RWPE2 (cell line): ENCODE results near the gene EZH2.

ENCODE experiments used
- ATAC-seq: fragments of 200-7000 bp; cut with Tn5 transposase; 3 replicates; pipeline ENCODE4 v1.9.1; 2021; ENCODE audit warnings: low read depth
- DNase-seq: peaks from one replicate; pipeline ENCODE4 v3.0.0-alpha.2; 2020; ENCODE audit warnings: low spot score
- H3K27ac ChIP-seq: fragments of 450-650 bp; 2 replicates; pipeline ENCODE4 v1.5.1; 2017; ENCODE audit warnings: mild to moderate bottlenecking; ENCODE audit not compliant: poor library complexity, severe bottlenecking
- H3K27me3 ChIP-seq: fragments of 250-450 bp; sonication (Bioruptor Pico); 2 replicates; pipeline ENCODE4 v1.5.1; 2021; ENCODE audit warnings: mild to moderate bottlenecking, moderate library complexity; ENCODE audit not compliant: insufficient read depth, poor library complexity, severe bottlenecking
- H3K36me3 ChIP-seq: fragments of 250-450 bp; sonication (Bioruptor Pico); 2 replicates; pipeline ENCODE4 v1.5.1; 2020; ENCODE audit warnings: low read depth, mild to moderate bottlenecking, moderate library complexity
- H3K4me1 ChIP-seq: fragments of 250-450 bp; sonication (Bioruptor Pico); 2 replicates; pipeline ENCODE4 v1.5.1; 2021; ENCODE audit warnings: mild to moderate bottlenecking, moderate library complexity; ENCODE audit not compliant: insufficient read depth, poor library complexity, severe bottlenecking
- H3K4me3 ChIP-seq: fragments of 250-450 bp; sonication (Bioruptor Pico); 2 replicates; pipeline ENCODE4 v1.5.1; 2021; ENCODE audit warnings: mild to moderate bottlenecking, moderate library complexity; ENCODE audit not compliant: severe bottlenecking
- H3K9me3 ChIP-seq: fragments of 250-450 bp; sonication (Bioruptor Pico); 2 replicates; pipeline ENCODE4 v1.5.1; 2021; ENCODE audit warnings: mild to moderate bottlenecking, moderate library complexity; ENCODE audit not compliant: severe bottlenecking
- TF ChIP-seq, protein P1 (sequence below): fragments of 450-650 bp; IDR thresholded peaks from one replicate; pipeline ENCODE4 v1.5.1; 2017; ENCODE audit warnings: mild to moderate bottlenecking, moderate library complexity; ENCODE audit not compliant: poor library complexity, severe bottlenecking

The EZH2 gene

DNA sequence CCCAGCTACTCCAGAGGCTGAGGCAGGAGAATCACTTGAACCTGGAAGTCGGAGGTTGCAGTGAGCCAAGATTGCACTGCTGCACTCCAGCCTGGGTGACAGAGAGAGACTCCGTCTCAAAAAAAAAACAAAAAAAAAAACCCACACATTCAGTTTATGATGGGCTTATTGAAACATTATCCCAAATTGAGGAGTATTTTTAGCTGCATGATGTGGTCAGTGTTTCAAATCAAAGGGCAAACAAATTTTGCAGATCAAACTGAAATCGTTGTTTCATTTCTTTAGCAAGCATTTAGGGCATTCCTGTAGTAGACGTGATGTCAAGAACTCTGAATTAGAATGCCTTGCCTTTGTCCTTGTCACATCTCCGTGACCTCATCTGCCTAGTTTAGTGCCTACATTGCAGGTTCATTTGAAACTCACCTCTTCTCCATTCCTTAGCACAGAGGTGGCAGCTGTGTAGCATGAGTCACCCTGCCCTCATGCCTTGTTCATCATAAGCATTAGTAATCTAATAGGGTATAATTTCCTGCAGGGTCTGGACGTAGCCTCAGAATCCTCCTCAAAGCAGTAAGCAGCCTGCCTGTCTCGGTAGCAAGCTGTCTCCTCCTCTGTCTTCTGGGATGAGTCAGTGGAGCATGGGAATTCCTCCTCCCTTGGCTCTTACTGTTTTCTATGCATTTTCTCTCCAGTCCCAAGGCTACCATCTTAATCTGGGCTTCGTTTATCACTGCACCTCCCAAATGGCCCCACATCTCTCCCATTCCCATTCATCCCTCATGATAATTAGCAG is 111.6 kb downstream of the EZH2 start:
- no peaks in the 10 kb centered on the region for H3K9me3 ChIP-seq
- TF ChIP-seq, protein P1, sequence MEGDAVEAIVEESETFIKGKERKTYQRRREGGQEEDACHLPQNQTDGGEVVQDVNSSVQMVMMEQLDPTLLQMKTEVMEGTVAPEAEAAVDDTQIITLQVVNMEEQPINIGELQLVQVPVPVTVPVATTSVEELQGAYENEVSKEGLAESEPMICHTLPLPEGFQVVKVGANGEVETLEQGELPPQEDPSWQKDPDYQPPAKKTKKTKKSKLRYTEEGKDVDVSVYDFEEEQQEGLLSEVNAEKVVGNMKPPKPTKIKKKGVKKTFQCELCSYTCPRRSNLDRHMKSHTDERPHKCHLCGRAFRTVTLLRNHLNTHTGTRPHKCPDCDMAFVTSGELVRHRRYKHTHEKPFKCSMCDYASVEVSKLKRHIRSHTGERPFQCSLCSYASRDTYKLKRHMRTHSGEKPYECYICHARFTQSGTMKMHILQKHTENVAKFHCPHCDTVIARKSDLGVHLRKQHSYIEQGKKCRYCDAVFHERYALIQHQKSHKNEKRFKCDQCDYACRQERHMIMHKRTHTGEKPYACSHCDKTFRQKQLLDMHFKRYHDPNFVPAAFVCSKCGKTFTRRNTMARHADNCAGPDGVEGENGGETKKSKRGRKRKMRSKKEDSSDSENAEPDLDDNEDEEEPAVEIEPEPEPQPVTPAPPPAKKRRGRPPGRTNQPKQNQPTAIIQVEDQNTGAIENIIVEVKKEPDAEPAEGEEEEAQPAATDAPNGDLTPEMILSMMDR: no peak
- DNase-seq (peak; percentile 75), ATAC-seq (peak; percentile 100)
- peaks cover 63% of the 10 kb centered on the region for H3K36me3 ChIP-seq
- peak overlapping the region; percentile 58 for H3K27ac ChIP-seq
- no peak overlapping the region for H3K4me3 ChIP-seq
- H3K4me1 ChIP-seq: peaks cover 6% of the 10 kb centered on the region
- no peaks in the 10 kb centered on the region for H3K27me3 ChIP-seq

DNA sequence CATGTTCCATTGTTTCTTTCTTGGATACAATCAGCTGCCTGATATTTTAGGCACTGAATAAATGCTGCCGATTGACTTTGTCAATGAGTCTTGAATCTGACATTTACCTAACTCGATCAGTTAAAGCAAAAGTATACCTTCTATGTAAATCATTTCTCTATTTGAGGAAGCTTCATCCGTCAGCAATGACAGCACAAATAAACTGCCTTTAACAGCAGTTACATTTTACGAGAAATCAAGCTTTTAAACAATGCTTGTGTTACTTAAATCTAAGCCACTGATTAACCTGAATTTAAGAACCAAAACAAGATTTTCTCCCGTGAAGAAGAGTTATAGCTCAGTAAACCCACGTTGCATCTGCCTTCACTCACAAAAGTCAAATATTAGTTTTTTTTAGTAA is 114.1 kb downstream of the EZH2 start:
- Histone ChIP-seq H3K27ac (no peak overlapping the region), H3K4me3 (no peak overlapping the region), H3K4me1 (peaks cover 6% of the 10 kb centered on the region), H3K9me3 (no peaks in the 10 kb centered on the region), H3K27me3 (no peaks in the 10 kb centered on the region), H3K36me3 (peaks cover 70% of the 10 kb centered on the region)
- DNase-seq (no peak), ATAC-seq (no peak)
- TF ChIP-seq, protein P1: no peak

DNA sequence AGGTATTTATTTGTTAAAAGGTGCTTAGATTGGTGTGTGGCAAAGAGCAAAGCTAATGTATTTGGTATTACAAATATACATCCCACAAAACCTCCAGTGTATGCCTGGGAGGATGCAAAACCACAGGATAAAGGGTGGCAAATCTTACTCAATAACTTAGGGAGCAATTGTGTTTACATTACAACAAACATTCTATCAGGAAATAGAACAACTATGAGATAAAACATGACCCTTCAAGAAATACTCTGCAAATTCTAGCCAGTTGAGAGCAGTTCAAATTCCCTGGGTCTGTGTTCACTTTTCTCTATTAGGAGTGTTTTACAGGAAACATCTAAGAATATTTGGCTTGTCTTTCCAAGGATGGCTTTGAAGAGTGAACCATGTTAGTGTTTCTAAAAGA is 120.5 kb downstream of the EZH2 start:
- Histone ChIP-seq H3K4me3 (no peak overlapping the region), H3K4me1 (no peaks in the 10 kb centered on the region), H3K36me3 (peaks cover 68% of the 10 kb centered on the region), H3K9me3 (no peaks in the 10 kb centered on the region), H3K27me3 (no peaks in the 10 kb centered on the region), H3K27ac (no peak overlapping the region)
- no peak for DNase-seq
- ATAC-seq: no peak
- TF ChIP-seq, protein P1: no peak

DNA sequence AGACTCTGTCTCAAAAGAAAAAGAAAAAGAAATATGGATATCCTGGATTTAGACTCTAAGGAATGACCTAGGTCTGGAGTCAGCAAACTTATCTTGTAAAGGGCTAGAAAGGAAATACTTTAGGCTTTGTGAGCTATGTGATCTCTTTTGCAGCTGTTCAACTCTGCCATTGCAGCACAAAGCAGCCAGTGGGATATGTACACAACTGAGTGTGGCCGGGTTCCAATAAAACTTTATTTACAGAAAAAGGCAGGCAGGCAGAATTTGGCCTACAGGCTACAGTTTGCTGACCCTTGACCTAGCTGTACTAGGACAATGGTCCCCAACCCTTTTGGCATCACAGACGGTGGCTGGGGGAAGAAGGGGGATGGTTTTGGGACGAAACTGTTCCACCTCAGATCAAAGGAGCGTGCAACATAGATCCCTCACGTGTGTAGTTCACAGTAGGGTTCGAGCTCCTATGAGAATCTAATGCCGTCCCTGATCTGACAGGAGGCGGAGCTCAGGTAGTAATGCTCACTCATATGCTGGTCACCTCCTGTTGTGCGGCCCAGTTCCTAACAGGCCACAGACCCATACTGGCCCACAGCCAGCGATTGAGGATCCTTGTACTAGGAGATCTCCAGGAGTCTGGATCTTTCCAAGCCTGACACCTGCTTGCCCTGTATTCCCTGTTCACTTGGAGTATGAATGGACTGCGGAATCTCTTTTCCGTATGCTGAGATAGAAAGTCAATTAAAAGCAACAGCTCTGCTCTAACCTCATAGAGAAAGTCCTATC is 122.4 kb downstream of the EZH2 start:
- no peaks in the 10 kb centered on the region for H3K4me1 ChIP-seq
- H3K4me3 ChIP-seq: no peak overlapping the region
- H3K27me3 ChIP-seq: no peaks in the 10 kb centered on the region
- H3K9me3 ChIP-seq: no peaks in the 10 kb centered on the region
- DNase-seq (no peak), ATAC-seq (no peak)
- H3K36me3 ChIP-seq: peaks cover 70% of the 10 kb centered on the region
- TF ChIP-seq, protein P1: no peak
- no peak overlapping the region for H3K27ac ChIP-seq
